SHP77 treated with DMSO at 0.1 percent for 48 hours (cell line): ENCODE results near the gene VPS37B.
A peak's percentile ranks its signal among the peaks of the same experiment; 100 is the strongest.
"Not testable (repeated sequence)": the region's sequence is repeated elsewhere in the genome, so short reads cannot be mapped to it uniquely, and the experiment has no call there.

ENCODE experiments used
- DNase-seq: peaks from one replicate; lab custom pipeline; 2025; lab: John Stamatoyannopoulos, UW

The VPS37B gene, protein sequence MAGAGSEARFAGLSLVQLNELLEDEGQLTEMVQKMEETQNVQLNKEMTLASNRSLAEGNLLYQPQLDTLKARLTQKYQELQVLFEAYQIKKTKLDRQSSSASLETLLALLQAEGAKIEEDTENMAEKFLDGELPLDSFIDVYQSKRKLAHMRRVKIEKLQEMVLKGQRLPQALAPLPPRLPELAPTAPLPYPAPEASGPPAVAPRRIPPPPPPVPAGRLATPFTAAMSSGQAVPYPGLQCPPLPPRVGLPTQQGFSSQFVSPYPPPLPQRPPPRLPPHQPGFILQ

GRCh38 chr12:122895704-122896636 lies at the start of gene VPS37B:
Gene VPS37B (minus strand): TSS chr12:122896124. CDS start chr12:122896062, 62 bp downstream.
- DNase-seq: peak; percentile 56

- no peak for DNase-seq
Observed at GRCh38 chr12:122944605-122945592, 49.0 kb upstream of the VPS37B start.

DNA sequence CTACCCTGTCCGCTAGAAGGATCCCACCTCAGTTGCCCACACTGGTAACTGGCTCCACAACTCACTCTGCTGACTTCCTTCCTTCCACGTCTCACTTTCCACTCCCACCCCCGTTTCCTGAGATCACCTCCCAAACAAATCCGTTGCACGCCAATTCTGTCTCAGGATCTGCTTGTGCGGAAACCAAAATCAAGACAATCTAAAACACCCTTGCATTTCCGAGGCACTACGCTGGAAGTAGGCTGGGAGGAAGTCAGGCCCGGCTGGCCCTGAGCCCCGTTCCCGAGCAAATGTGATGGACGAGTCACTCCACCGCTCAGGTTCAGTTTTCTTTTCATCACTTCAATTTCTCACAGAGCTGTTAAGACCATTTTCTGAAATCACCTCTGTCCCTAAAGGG lies 47.3 kb upstream of the VPS37B start:
- DNase-seq: no peak

GRCh38 chr12:122942637-122943036 lies 46.7 kb upstream of the VPS37B start:
- no peak for DNase-seq

GRCh38 chr12:122941351-122941750 lies 45.4 kb upstream of the VPS37B start:
- not testable (repeated sequence) for DNase-seq

DNA sequence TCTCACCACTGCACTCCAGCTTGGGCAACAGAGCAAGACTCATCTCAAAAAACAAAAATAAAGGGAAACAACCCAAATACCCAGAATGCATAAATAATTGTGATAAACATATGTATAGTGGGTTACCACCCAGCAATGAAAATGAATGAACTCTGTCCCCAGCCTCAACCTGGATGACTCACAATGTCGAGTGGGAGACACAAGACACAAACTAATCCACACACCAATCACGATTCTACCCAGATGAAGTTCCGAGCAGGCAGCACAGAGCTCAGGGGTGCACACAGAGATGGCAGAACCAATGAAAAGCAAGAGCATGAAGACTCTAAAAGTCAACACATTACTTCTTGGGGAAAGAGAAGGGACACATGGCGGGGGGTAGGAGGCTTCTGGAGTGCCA lies 43.2 kb upstream of the VPS37B start:
- no peak for DNase-seq

- no peak for DNase-seq
Observed at GRCh38 chr12:122937622-122938091, 41.7 kb upstream of the VPS37B start.

DNA sequence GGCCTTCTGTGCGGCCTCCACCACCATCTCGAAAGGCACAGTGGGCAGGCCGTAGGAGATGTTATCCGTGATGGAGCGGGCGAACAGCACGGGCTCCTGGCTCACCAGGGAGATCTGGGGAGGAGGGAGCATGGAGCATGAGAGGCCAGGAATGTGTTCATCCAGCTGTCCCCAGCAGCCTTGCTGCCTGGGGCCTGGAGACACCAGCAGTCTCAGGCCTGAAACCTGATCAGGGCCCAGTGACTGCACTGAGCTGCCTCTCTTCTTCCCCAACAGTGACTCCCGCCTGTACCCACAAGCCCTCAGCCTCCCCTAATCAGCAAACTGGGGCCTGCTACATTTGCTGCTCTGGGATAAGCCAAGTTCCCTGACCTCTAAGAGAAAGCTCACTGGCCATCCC lies 39.4 kb upstream of the VPS37B start:
- no peak for DNase-seq

DNA sequence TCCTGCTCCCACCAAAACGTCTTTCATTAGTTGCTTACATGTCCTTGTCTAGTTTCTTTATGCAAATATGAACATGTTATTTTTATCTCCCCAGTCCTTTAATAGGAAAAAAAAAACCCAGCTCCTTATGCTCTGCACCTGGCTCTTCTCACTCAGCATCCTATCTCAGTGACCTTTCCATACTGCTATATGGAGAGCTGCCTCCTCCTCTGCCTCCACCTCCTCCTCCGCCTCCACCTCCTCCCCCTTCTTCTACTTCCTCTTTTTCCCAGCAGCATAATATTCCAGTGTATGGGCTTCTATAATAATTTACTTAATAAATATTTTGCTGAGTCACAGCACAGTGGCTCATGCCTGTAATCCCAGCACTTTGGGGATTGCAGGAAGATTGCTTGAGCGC lies 38.8 kb upstream of the VPS37B start:
- DNase-seq: no peak

DNA sequence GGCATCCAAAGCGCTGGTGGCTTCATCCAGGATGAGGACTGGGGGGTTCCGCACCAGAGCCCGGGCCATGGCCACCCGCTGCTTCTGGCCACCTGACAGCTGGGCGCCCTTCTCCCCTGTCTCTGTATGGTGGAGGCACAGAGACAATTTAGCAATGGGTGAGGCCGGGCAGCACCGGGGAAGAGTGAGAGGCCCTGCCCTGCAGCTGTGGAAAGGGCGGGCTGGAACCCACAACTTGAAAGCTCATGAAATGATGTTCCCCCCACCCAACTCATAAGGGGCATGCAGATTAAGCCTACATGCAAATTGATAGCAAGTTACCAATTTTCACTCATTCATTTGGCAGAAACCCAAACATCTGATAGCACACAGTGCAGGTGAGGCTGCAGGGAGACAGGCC lies 36.3 kb upstream of the VPS37B start:
- DNase-seq: no peak

- no peak for DNase-seq
Observed at GRCh38 chr12:122929812-122930211, 33.9 kb upstream of the VPS37B start.

DNA sequence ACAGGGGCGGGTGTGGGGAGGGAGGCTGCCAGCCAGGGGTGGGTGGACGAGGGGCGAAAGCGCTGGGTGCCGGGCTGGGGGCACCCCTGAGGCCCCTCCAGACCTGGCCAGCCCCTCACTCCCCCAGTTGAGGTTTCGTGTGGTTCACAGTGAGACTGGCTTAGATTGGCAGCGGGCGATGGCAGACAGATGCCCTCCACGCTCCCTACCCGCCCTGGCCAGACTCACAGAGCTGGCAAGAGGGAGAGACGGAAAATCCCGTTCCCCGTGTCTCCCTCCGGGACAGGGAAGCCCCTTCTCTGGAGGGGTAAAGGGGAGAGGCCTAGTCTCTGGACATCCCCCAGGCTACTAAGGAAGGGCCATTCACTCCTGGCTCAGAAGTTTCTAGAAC lies 33.2 kb upstream of the VPS37B start:
- DNase-seq: no peak

DNA sequence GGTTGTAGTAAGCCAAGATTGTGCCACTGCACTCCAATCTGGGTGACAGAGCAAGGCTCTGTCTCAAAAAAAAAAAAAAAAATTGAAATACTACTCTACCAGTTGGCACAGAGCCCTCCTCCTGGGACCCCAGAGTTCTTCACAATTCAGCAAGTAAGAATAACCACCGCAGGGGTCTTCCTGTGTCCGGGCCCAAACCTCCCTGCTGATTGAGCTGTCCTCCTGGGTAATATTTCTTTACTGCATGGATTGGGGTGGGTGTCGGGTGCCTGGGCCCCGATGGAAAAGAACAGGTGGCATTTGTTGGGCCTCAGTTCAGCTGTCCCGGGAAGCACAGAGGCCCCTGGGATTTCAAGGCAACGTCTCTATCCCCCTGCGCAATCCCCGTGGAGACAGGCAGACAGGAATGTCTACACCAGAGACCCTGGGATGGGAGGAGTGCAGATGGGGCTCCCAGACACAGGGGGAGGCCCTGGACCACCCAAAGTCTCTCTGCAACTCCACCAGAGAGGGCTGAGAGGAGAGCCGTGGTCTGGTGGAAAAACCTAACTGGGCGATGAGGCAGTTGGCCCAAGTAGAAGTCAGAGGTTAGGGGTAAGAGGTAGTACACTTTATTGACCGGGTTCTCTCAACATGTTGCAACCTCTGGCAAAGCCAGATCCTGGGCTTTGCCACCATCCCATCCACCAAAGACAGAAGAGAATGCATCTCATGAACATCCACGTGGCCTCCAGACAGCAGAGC lies 32.7 kb upstream of the VPS37B start:
- no peak for DNase-seq

DNA sequence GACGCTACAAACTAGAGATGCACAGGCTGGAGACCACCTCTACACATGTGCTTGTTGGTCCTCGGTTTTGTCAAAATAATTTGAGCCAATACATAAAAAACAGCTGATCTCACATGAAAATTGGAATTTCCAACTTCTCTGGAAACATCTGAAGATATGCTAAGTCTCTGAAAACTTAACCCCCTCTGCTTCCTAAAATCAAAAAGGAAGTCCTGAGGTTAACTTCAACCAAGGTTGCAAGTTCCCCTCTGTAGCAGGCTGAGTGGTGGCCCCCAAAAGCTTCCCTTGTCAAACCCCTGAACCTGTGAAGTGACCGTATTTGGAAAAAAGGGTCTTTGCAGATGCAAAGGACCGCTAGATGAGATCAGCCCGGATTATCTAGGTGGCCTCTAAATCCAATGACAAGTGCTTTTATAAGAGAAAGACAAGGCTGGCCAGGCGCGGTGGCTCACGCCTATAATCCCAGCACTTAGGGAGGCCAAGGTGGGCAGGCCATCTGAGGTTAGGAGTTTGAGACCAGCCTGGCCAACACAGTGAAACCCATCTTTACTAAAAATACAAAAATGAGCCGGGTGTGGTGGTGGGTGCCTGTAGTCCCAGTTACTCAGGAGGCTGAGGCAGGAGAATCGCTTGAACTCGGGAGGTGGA lies 32.0 kb upstream of the VPS37B start:
- DNase-seq: no peak

GRCh38 chr12:122921917-122922316 lies 26.0 kb upstream of the VPS37B start:
- DNase-seq: no peak

GRCh38 chr12:122920687-122921086 lies 24.8 kb upstream of the VPS37B start:
- DNase-seq: no peak

- no peak for DNase-seq
Observed at GRCh38 chr12:122918827-122919226, 22.9 kb upstream of the VPS37B start.

- DNase-seq: no peak
Observed at GRCh38 chr12:122917507-122918121, 21.7 kb upstream of the VPS37B start.

DNA sequence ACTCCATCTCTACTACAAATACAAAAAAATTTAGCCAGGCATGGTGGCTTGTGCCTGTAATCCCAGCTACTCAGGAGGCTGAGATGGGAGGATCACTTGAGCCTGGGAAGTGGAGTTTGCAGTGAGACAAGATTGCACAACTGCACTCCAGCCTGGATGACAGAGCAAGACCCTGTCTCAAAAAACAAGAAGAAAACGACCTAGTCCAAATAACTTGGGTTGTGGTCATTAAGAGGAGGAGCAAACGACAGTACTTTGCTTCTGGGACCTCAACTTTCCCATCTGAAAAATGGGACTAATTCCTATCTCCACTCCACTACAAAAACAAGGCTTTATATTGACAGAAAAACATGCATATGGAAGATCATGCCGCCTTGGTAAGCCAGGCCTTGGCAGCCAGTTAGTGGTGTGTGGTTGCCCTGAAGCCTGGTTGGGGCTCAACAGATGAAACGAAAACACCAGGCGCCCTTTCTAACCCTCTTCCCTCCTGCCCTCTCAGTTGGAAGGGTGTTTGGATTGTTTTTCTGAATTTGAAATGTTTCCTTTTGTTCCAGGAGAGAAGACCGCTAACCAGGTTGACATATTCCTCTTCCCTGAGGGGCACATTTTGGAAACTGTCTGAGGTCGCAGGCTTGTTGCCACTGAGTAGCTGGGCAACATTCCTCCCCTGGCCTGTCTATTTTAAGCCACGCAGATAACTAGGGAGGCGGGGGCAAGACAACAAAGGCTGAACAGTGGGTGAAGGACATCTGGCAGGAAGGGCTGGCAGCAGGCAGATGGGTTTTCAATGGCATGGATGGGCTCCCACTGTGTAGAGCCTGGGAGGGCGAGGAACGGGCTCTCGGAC lies 13.7 kb upstream of the VPS37B start:
- peak; percentile 35 for DNase-seq
